Muscle of leg (tissue), 11 donors: ENCODE results near the gene BMP7. TPM values are rescaled to one million over a fixed set of nuclear protein-coding genes. Genes with fewer than 3 reads are reported as not detected.
A peak's percentile ranks its signal among the peaks of the same experiment; 100 is the strongest.
"Not testable (repeated sequence)": the region's sequence is repeated elsewhere in the genome, so short reads cannot be mapped to it uniquely, and the experiment has no call there.

Source experiments
- DNase-seq: peaks from one replicate; pipeline ENCODE4 v3.0.0; 2013
- H3K27ac ChIP-seq: one replicate; pipeline ENCODE4 v1.5.1; 2013; ENCODE audit warnings: mild to moderate bottlenecking, low read length, control low read depth
- H3K27me3 ChIP-seq: one replicate; pipeline ENCODE4 v1.6.1; 2013; ENCODE audit warnings: low read length; ENCODE audit not compliant: control insufficient read depth, insufficient read depth
- H3K36me3 ChIP-seq: one replicate; pipeline ENCODE4 v1.6.1; 2013; ENCODE audit warnings: low read length; ENCODE audit not compliant: control insufficient read depth, insufficient read depth
- H3K4me1 ChIP-seq: one replicate; pipeline ENCODE4 v1.6.1; 2013; ENCODE audit warnings: low read length; ENCODE audit not compliant: control insufficient read depth, insufficient read depth
- H3K4me3 ChIP-seq: one replicate; pipeline ENCODE4 v1.5.1; 2013; ENCODE audit warnings: low read length, control low read depth
- H3K9me3 ChIP-seq: replicated peaks from 2 replicates; pipeline ENCODE4 v1.6.1; 2013; ENCODE audit warnings: low read depth, low read length; ENCODE audit not compliant: control insufficient read depth
- WGBS: methylation state at CpG from one replicate; pipeline ENCODE4 v1.1.5; 2013; ENCODE audit warnings: missing lambda C conversion rate; ENCODE audit not compliant: insufficient coverage; 5-methylcytosine and 5-hydroxymethylcytosine counted together
- polyA plus RNA-seq, 8 donors: library from polyadenylated mRNA; unstranded; fragments of 120-200 nt; gene quantifications; one replicate each; pipeline versions ENCODE4 v1.2.1 to v1.2.3, GENCODE V29; 2013; ENCODE audit warnings: inconsistent platforms in 1 of 8, low replicate concordance in 1 of 8; ENCODE audit not compliant: insufficient read length in 8 of 8, insufficient read depth in 1 of 8
- total RNA-seq: library from RNA; stranded (reverse); fragments of 120-200 nt; gene quantifications from one replicate; pipeline ENCODE4 v1.2.4, GENCODE V29; 2013

The BMP7 gene
- total and polyA plus RNA-seq, 9 donors, result 3.7 to 11.3 (median 5.1) TPM

- H3K4me1 ChIP-seq, result peaks cover 6% of the 10 kb centered on the region
- no peaks in the 10 kb centered on the region for H3K36me3 ChIP-seq
- no peak overlapping the region for H3K27ac ChIP-seq
- DNase-seq, result no peak
- H3K4me3 ChIP-seq, result no peak overlapping the region
- 59% methylated on average over 5 of the region's 8 CpGs for WGBS
- H3K27me3 ChIP-seq, result peaks cover 66% of the 10 kb centered on the region
- no peaks in the 10 kb centered on the region for H3K9me3 ChIP-seq
These were observed 23.1 kb upstream of the BMP7 start for GRCh38 chr20:57289391-57290177.

- Histone ChIP-seq H3K27ac (no peak overlapping the region), H3K4me1 (peaks cover 6% of the 10 kb centered on the region), H3K27me3 (peaks cover 71% of the 10 kb centered on the region), H3K9me3 (no peaks in the 10 kb centered on the region), H3K4me3 (no peak overlapping the region), H3K36me3 (no peaks in the 10 kb centered on the region)
- 17% methylated on average over 11 of the region's 16 CpGs for WGBS
- DNase-seq, result peak; percentile 18
These were observed 22.3 kb upstream of the BMP7 start for GRCh38 chr20:57288651-57289277.

- Histone ChIP-seq H3K4me3 (no peak overlapping the region), H3K27ac (no peak overlapping the region), H3K4me1 (peaks cover 12% of the 10 kb centered on the region), H3K36me3 (no peaks in the 10 kb centered on the region), H3K27me3 (peaks cover 78% of the 10 kb centered on the region), H3K9me3 (no peaks in the 10 kb centered on the region)
- DNase-seq, result no peak
- WGBS, result 86% methylated on average over 5 of the region's 6 CpGs
These were observed 21.5 kb upstream of the BMP7 start for GRCh38 chr20:57287901-57288300.

GRCh38 chr20:57287007-57287880, 20.8 kb upstream of the BMP7 start:
- Histone ChIP-seq H3K27ac (no peak overlapping the region), H3K9me3 (no peaks in the 10 kb centered on the region), H3K4me3 (no peak overlapping the region), H3K27me3 (peaks cover 76% of the 10 kb centered on the region), H3K4me1 (peaks cover 19% of the 10 kb centered on the region), H3K36me3 (no peaks in the 10 kb centered on the region)
- 82% methylated on average over 4 of the region's 14 CpGs for WGBS
- no peak for DNase-seq

- Histone ChIP-seq H3K36me3 (no peaks in the 10 kb centered on the region), H3K4me3 (no peak overlapping the region), H3K27me3 (peaks cover 62% of the 10 kb centered on the region), H3K27ac (no peak overlapping the region), H3K9me3 (no peaks in the 10 kb centered on the region), H3K4me1 (peaks cover 21% of the 10 kb centered on the region)
- WGBS, result 86% methylated on average over 3 of the region's 7 CpGs
- no peak for DNase-seq
These were observed 17.4 kb upstream of the BMP7 start for GRCh38 chr20:57283860-57284259.

- H3K36me3 ChIP-seq, result no peaks in the 10 kb centered on the region
- H3K4me1 ChIP-seq, result peaks cover 16% of the 10 kb centered on the region
- H3K9me3 ChIP-seq, result no peaks in the 10 kb centered on the region
- WGBS, result 9% methylated on average over 15 of the region's 18 CpGs
- peak; percentile 80 for DNase-seq
- H3K27ac ChIP-seq, result no peak overlapping the region
- H3K27me3 ChIP-seq, result peaks cover 55% of the 10 kb centered on the region
- no peak overlapping the region for H3K4me3 ChIP-seq
These were observed 16.4 kb upstream of the BMP7 start for GRCh38 chr20:57282670-57283361.

- peaks cover 55% of the 10 kb centered on the region for H3K27me3 ChIP-seq
- 92% methylated on average over 5 of the region's 7 CpGs for WGBS
- DNase-seq, result no peak
These were observed 15.5 kb upstream of the BMP7 start for GRCh38 chr20:57281900-57282299.

GRCh38 chr20:57280221-57280620, 13.8 kb upstream of the BMP7 start:
- Histone ChIP-seq H3K9me3 (no peaks in the 10 kb centered on the region), H3K27me3 (peaks cover 53% of the 10 kb centered on the region), H3K4me3 (no peak overlapping the region), H3K4me1 (peaks cover 16% of the 10 kb centered on the region), H3K36me3 (no peaks in the 10 kb centered on the region), H3K27ac (no peak overlapping the region)
- WGBS, result 76% methylated on average over 4 of the region's 10 CpGs
- no peak for DNase-seq

More at GRCh38 chr20:57281900-57282299, 15.5 kb upstream of the BMP7 start:
- H3K36me3 ChIP-seq, result no peaks in the 10 kb centered on the region
- peaks cover 16% of the 10 kb centered on the region for H3K4me1 ChIP-seq
- H3K27ac ChIP-seq, result no peak overlapping the region
- H3K4me3 ChIP-seq, result no peak overlapping the region
- H3K9me3 ChIP-seq, result no peaks in the 10 kb centered on the region

GRCh38 chr20:57279548-57279947, 13.1 kb upstream of the BMP7 start:
- DNase-seq, H3K9me3 ChIP-seq, H3K27ac ChIP-seq, H3K36me3 ChIP-seq, H3K4me3 ChIP-seq: not testable (repeated sequence)
- Histone ChIP-seq H3K4me1 (peaks cover 16% of the 10 kb centered on the region), H3K27me3 (peaks cover 48% of the 10 kb centered on the region)
- WGBS, result 55% methylated on average over 2 of the region's 3 CpGs
